Epidermal melanocyte (primary cell): ENCODE measurements around the gene PAX9.

Experiments
- DNase-seq: peaks from one replicate; pipeline ENCODE4 v3.0.0; 2011; ENCODE audit warnings: low spot score; ENCODE audit not compliant: insufficient read length

The PAX9 gene

DNA sequence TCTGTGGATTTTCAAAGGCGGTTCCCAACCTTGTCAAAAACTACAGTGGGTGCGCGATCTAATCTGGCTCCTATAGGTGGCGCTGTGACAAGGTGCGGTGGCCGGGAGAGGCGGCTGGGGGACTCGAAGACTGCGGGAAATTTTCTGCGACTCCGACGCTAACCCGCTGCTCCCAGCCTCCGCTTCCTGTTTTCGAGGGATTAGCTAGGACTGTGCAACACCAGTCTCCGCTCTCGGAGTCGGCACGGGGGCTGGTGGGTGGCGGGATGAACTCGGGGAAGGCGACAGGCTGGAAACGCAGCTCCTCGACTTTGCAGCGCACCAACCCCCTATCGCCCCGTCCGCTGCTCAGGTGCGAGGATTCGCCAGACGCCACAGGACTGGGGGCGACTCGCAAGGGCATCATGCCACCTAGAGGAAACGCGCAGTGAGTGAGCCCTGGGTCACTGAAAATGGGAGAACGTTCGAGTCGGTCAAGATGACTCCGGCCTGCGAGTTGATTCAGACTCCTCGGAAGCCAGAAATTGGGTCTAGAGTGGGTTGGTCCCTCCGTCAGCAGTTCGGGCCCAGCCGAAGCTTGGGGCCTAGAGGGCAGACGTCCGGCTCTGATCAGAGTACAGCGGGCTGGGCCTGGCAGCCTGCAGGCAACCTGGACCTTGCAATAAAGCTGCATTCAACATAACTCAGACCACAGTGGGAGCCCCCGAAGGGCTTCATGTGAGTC, 5.5 kb upstream of the PAX9 start:
- no peak for DNase-seq

- DNase-seq, result no peak
Observed at GRCh38 chr14:36656687-36657398, 4.8 kb upstream of the PAX9 start.

DNA sequence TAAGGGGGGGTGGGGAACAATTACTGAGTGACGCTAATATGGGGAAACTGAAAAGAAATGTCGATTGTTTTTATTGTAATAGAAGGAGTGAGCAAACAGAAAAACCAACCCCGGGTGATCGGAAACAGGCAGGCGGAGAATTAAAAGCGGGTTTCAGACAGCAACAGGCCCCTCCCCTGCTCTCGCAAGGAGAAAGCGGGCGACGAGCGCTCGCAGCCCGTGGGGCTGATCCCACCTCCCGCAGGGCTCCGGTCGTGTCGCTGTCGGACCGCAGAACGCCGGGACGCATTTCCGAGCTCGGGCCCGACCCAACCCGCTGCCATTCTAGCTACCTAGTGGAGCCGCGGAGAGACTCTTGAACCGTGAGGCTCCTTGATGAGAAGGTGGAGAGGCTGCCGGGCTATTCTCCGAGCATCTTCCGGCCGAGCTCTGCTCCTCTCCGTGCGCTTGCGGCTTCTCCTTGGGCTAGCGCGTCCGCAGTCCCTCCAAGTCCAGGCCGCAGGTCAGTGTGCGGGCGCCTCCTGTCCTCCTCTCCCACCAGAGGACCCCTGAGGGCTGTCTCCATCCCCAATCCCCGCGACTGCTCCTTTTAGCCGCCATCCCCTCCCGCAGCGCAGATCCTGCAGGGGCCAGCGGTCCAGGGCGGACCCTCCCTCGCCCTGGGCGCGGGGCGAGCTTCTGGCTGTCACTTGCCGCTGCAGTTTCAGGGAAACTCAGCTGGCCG, 4.1 kb upstream of the PAX9 start:
- no peak for DNase-seq

DNA sequence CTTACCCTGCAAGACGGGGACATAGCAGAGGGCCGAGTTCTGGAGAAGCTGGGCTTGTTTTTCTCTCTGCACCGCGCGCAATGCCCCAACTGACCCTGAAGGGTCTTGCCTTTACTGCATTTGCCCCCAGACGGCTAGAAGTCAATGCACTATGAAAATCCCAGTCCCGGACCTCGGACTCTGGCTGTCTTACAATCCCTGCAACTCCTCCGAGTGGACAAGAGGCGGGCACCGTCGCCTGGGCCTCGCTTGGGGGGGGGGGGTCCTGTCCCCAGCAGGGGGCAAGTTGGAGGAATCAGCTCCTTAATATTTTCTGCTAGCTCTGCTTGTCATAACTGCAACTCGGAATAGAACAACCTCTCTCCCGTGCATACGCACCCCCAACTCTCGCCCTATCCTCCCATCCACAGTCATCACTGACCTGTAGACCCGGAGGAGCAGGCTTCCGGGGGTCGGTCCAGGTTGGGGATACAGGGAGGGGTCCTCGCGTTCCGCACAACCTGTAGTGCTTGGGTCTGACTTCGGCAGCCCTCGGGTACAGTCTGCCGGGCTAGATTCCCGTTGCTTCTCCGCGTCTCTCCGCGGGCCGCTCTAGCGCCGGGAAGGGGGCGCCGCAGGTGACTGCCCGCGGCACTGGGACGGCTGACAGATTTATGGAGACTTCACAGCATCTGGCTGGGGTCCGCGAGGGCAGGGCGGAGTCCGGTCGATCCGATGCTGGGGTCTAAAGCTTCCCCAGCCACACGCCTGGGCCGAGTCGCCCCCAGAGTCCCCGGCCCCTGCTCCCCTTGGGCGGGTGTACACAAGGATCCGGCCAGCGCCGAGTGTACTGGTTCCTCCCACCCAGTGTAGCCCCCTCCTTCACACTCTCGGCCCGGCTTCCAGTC, 3.3 kb upstream of the PAX9 start:
- no peak for DNase-seq

DNA sequence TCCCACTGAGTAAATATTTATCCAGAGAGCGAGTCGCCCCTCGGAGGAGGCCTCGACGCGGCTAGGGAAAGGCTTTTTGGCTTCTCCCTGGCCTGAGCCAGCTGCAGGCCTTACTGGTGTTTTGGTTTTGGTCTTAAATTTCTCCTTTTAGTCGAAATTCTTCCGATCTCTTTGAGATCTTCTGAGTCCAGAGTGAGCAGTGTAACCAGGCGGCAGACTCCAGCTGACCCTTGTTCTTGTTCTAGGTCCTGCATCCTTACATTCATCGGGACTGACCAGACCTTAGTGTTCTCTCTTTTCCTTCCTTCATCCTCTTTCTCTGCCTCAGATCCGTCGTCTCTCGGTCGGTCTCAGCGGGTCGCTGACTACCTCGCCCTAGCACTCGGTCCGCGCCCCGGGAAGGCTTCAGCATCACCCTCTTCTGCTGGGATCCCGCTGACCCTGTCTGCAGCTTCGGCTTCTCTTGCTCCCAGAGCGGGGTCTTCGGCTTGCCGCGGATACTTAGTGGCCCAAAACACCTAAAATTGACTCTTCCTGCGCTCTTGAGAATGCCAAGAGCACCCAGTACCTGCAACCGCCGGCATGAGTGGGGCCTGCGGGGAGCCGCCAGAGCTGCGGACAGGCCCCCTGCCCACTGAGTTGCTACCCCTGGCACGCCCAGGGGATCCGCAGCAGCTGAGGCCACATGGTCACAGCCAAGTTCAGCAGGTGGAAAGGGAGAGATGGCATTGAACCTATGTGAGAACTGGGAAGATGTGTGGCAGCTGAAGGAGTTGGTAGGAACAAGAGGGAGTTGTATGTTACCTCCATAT, 2.4 kb upstream of the PAX9 start:
- DNase-seq, result no peak

DNA sequence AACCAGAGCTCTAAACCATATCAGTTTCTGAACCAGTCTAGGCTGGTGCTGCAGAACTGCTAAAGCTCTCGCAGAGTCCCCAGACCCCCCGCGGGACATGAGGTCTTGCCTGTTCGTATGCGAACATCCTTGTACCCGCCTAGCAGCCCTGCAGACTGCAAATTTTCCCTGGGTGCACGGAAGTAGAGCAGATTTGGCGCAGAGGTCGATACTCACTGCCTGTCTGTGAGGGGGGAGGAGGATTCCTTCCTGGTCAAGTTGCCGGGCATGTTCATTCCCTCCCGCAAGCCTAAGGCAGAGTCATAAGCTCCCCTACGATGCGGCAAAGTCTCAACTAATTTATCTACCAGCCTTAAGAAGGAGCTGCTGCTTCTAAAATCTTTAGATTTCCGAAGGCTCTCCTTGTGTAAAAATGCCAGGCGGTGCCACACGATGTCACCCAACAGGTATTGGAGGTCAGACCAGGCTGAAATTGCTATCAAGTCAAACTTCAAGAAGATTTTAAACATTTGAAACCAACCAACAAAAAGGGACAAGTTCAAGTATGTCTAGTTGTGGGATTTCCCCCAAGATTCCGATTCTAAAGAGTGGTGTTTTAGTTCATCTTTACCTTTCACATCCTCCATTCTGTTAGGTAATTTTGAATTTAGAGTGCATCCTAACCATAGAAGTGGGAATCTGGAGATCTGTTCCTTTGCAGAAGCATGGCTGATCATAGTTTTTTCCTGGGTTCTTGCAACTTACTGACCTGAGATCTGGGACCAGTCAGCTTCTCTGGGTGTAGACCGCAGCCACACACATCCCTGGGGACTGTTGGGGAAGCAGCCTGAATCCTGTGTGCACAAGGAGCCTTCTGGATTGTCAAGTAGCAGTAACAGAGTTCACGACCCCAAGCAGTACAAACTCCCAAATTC, 1.6 kb upstream of the PAX9 start:
- no peak for DNase-seq

GRCh38 chr14:36660736-36661505, 739 bp upstream of the PAX9 start:
- no peak for DNase-seq

- DNase-seq, result no peak
Observed at GRCh38 chr14:36662258-36662542, 540 bp downstream of the PAX9 start.

DNA sequence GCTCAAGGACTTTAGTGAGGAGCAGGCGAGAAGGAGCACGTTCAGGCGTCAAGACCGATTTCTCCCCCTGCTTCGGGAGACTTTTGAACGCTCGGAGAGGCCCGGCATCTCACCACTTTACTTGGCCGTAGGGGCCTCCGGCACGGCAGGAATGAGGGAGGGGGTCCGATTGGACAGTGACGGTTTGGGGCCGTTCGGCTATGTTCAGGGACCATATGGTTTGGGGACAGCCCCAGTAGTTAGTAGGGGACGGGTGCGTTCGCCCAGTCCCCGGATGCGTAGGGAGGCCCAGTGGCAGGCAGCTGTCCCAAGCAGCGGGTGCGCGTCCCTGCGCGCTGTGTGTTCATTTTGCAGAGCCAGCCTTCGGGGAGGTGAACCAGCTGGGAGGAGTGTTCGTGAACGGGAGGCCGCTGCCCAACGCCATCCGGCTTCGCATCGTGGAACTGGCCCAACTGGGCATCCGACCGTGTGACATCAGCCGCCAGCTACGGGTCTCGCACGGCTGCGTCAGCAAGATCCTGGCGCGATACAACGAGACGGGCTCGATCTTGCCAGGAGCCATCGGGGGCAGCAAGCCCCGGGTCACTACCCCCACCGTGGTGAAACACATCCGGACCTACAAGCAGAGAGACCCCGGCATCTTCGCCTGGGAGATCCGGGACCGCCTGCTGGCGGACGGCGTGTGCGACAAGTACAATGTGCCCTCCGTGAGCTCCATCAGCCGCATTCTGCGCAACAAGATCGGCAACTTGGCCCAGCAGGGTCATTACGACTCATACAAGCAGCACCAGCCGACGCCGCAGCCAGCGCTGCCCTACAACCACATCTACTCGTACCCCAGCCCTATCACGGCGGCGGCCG, 1.1 kb downstream of the PAX9 start:
- no peak for DNase-seq

DNA sequence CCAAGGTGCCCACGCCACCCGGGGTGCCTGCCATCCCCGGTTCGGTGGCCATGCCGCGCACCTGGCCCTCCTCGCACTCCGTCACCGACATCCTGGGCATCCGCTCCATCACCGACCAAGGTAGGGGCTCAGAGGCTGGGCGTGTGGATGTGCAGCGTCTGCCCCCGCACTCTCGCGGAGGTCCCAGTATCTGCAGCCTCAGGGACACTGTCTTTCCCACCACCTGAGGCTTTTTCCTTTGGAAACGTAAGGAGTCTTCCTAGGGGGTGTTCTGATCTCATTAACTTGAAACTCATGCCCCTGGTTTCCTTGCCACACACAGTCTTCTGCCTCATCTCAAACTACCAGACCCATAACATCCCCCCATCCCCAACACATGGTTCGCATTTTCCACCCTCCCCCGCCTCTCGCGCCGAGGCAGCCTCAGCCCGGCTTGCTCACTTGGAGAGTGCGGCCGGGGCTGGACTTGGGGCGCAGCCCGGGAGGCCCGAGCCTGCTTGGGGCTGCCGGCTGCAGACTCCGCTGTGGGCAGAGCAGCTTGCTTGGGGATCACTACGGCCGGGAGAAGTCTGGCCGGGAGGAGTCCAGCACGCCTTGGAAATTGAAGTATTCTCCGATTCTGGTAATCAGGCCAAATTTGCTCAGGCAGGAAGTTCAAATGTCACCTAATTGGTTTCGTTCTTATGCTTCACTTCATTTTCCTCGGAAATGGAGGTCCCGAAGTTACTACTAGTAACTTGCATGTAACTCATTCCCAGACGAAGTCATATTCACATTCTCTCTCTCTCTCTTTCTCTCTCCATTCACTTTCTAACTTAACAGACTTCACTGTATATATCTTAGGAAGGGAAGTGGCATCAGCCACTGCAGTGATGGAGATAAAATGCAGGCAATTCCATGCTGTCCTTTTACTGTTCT, 2.0 kb downstream of the PAX9 start:
- no peak for DNase-seq

- DNase-seq, result no peak
Observed at GRCh38 chr14:36664322-36665193, 2.9 kb downstream of the PAX9 start.

GRCh38 chr14:36665887-36666415, 4.3 kb downstream of the PAX9 start:
- DNase-seq, result no peak

- no peak for DNase-seq
Observed at GRCh38 chr14:36666416-36667206, 5.0 kb downstream of the PAX9 start.

DNA sequence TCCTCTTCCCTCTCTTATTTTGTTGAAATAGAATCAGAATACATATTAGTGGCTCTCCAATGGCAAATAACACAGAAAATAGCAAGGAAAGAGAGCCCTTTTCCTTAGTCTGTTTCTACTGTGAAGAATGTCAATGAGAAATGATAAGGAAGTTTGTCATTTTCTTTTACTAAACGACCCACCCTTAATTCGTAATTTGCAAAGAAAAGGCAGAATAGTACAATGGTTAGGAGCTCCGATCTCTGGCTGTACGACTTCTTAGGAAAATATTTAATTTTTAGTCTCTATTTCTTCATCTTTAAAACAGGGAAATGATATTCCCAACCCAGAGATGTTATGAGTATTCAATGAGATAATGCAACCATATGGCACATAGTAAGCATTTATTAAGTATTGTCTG, 6.0 kb downstream of the PAX9 start:
- no peak for DNase-seq

- DNase-seq, result no peak
Observed at GRCh38 chr14:36671149-36671548, 9.5 kb downstream of the PAX9 start.
